ENCODE measurements around the gene TAL2.

The TAL2 gene

GRCh38 chr9:105637787-105638395 lies 24.4 kb upstream of the TAL2 start:
- in situ Hi-C loops (cut with MboI; ENCODE audit: low pct_unique_long_range_greater_than_20kb, low sequenced_read_pairs, unreplicated experiment), result no loop called here
- peak; percentile 53 for TF ChIP-seq CTCF (IDR thresholded peaks at IDR 0.05; ENCODE audit: extremely low read depth, insufficient read depth, missing control alignments)
- DNase-seq (ENCODE audit: low spot score), result no peak

GRCh38 chr9:105639936-105640335 lies 22.3 kb upstream of the TAL2 start:
- TF ChIP-seq CTCF (IDR thresholded peaks at IDR 0.05; ENCODE audit: extremely low read depth, insufficient read depth, missing control alignments), result no peak
- no peak for DNase-seq (ENCODE audit: low spot score)
- in situ Hi-C loops (cut with MboI; ENCODE audit: low pct_unique_long_range_greater_than_20kb, low sequenced_read_pairs, unreplicated experiment), result no loop called here

GRCh38 chr9:105643795-105644194 lies 18.5 kb upstream of the TAL2 start:
- DNase-seq (ENCODE audit: low spot score), result no peak
- in situ Hi-C loops (cut with MboI; ENCODE audit: low pct_unique_long_range_greater_than_20kb, low sequenced_read_pairs, unreplicated experiment), result no loop called here
- TF ChIP-seq CTCF (IDR thresholded peaks at IDR 0.05; ENCODE audit: extremely low read depth, insufficient read depth, missing control alignments), result no peak

- in situ Hi-C loops (cut with MboI; ENCODE audit: low pct_unique_long_range_greater_than_20kb, low sequenced_read_pairs, unreplicated experiment), result no loop called here
- DNase-seq (ENCODE audit: low spot score), result no peak
- no peak for TF ChIP-seq CTCF (IDR thresholded peaks at IDR 0.05; ENCODE audit: extremely low read depth, insufficient read depth, missing control alignments)
Observed at GRCh38 chr9:105646879-105647594, 15.2 kb upstream of the TAL2 start.

GRCh38 chr9:105647595-105648349 lies 14.5 kb upstream of the TAL2 start:
- DNase-seq (ENCODE audit: low spot score), result no peak
- TF ChIP-seq CTCF (IDR thresholded peaks at IDR 0.05; ENCODE audit: extremely low read depth, insufficient read depth, missing control alignments), result no peak
- in situ Hi-C loops (cut with MboI; ENCODE audit: low pct_unique_long_range_greater_than_20kb, low sequenced_read_pairs, unreplicated experiment), result no loop called here

GRCh38 chr9:105651806-105652205 lies 10.5 kb upstream of the TAL2 start:
- no peak for TF ChIP-seq CTCF (IDR thresholded peaks at IDR 0.05; ENCODE audit: extremely low read depth, insufficient read depth, missing control alignments)
- no peak for DNase-seq (ENCODE audit: low spot score)
- in situ Hi-C loops (cut with MboI; ENCODE audit: low pct_unique_long_range_greater_than_20kb, low sequenced_read_pairs, unreplicated experiment), result no loop called here
